Activated CD4-positive, CD25-positive, alpha-beta regulatory T cell treated with anti-CD3 and anti-CD28 coated beads, Interleukin-2, amount 50 U/mL, for 24 hours (primary cell): ENCODE measurements around the gene TGFBRAP1.

ENCODE experiments used
- ATAC-seq, 2 donors: fragments of 150-1000 bp; cut with Tn5 transposase; one replicate each; pipeline ENCODE4 v1.10.0; 2021; ENCODE audit warnings: mild to moderate bottlenecking in 1 of 2, moderate library complexity in 1 of 2

The TGFBRAP1 gene

GRCh38 chr2:105237045-105237765 lies 92.3 kb downstream of the TGFBRAP1 start:
- ATAC-seq = no peak

DNA sequence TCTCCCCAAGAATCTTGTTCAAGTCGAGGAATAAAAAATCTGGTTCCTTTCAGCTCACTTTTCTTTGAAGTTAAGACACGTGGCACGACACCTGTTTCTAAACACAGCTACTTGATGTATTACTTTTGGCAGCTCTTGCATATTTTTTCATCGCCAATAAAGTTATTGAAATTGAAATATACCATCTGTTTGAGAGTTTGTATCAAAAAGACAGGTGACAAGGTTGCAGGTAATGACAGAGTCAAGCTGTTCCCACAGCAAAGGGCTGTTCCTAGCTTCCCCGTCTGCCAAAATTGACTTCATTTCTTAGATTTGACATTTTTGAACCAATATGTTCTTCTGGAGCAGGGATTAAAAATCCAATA lies 93.5 kb downstream of the TGFBRAP1 start:
- ATAC-seq = no peak

GRCh38 chr2:105235388-105236059 lies 94.0 kb downstream of the TGFBRAP1 start:
- peak; percentile 43 to 51 for ATAC-seq

- ATAC-seq = no peak
Measured at GRCh38 chr2:105231232-105231619, 98.3 kb downstream of the TGFBRAP1 start.

DNA sequence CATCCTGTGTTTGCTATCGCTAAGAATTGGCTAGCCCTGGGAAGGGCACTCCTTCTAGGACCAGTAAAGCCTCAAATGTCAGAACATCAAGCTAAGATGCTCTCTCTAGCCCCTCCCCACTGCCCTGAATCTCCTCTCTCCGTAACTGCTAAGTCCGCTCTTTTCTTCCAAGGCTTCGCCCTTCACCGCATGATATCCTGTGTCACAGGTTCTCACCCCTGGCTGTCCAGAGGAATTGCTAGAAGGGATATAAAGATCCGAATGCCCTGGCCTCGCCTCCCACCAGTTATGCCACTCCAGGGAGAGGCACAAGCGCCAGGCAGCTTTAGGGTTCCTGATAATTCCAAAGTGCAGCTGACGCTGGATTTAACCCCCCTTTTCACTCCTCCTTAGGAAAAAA lies 105.1 kb downstream of the TGFBRAP1 start:
- no peak for ATAC-seq

DNA sequence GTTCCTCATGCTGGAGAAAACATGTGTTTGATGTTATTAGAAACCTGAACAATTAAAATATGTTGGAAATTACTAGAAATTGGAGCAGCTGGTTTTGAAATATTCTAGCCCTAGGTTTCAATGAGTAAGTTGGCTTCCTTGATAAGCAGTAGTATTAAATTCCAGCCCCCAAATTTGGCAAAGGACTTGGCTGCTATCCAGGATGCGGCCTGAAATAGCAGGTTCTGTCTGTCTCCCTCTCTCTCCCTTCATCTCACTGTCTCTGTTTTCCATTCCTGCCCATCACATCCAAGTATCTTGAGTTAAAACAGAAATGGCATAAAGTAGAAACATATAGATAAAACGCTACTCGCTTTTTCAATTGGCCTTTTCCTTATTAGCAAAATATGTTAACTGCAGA lies 108.9 kb downstream of the TGFBRAP1 start:
- no peak for ATAC-seq

DNA sequence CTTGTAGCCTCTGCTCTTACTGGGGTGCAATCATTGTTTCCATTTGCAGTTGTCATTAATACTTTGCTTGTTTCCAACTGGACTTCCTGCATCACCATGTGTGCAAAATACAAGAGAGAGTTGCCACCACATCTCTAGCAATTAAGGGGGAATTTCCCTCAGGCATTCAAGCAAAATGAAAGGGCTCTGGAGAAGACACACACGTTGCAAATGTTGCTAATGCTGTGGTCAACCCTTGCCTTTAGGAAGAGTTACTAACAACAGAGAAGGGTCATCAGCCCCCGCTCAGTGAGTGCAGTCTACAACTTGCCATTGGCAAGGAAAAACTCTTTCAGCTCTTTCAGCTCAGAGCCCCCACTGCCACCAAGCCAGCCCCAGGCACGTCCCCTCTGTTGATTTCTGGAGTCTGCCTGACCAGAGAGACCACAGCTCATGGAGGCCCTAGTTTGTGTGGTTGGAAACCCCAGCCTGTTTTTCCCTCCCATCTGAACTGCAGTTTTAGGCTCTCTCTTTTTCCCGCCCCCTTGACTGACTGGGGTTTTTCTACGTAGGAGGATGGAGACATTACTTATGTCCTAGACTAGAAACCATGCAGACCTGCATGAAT lies 113.8 kb downstream of the TGFBRAP1 start:
- no peak for ATAC-seq
